GM19463 (cell line): ENCODE measurements around the gene NCOA6.

Experiments
- ATAC-seq: cut with Tn5 transposase; IDR thresholded peaks from one replicate; pipeline ENCODE4 v1.9.1; 2021; ENCODE audit warnings: mild to moderate bottlenecking, moderate library complexity; ENCODE audit not compliant: unreplicated experiment

NCOA6 gene

DNA sequence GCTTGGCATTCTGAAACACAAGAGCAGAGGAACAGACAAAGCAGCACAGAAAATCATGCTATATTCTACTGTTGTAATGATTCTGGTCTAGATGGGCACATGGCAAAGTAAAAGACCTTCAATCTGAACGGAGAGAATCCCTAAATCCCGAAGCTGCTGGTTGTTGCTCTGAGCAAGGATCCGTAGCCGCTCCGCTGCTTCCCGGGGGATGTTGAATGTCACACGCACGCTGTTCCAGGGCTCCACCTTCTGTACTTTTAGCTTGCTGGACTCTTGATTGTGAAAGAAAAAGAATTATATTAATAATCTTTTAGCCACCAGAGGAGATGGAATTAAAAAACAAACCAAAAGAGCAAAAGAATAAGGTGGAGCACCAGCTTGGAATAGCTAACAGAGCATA is 49.3 kb downstream of the NCOA6 start:
- no peak for ATAC-seq

DNA sequence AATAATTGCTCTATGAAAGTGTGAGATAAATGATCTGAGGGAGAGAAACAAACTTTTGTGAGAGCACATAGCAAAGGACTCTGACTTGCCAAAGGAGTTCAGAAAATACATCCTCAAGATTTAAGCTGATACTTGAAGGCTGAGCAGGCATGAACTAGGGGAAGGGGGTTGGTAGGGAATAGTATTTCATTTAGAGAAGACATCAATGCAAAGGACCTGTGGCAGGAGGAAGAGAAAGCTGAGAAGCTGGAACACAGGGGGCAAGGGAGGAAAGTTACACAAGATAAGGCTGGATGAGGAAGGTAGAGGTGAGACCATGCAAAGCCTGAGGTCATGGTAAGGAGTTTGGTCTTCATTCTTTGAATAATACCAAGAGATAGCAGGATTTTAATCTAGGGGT is 50.6 kb downstream of the NCOA6 start:
- no peak for ATAC-seq

DNA sequence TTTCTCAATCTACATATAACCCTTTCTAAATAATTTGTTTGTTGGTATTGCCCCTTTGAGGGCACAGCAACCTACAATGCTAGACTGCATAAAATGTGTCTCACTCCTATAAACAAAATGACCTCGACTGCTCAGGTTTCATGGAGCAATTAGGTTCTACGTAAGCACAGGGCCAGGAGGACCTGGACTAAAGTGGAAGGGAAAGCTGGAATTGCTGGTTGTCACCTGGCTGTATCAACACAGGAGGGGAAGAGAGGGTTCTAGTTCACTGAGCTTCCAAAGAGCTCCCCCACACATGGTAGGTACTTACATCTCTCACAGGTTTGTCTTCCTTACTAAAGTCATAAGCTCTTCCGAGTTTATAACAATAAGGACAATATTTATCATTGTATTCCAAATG is 51.0 kb downstream of the NCOA6 start:
- no peak for ATAC-seq

GRCh38 chr20:34773726-34774125 is 51.7 kb downstream of the NCOA6 start:
- ATAC-seq: no peak

GRCh38 chr20:34772437-34772836 is 53.0 kb downstream of the NCOA6 start:
- no peak for ATAC-seq

- no peak for ATAC-seq
These were observed 53.8 kb downstream of the NCOA6 start for GRCh38 chr20:34771680-34772081.

GRCh38 chr20:34768096-34768495 is 57.4 kb downstream of the NCOA6 start:
- ATAC-seq: no peak

DNA sequence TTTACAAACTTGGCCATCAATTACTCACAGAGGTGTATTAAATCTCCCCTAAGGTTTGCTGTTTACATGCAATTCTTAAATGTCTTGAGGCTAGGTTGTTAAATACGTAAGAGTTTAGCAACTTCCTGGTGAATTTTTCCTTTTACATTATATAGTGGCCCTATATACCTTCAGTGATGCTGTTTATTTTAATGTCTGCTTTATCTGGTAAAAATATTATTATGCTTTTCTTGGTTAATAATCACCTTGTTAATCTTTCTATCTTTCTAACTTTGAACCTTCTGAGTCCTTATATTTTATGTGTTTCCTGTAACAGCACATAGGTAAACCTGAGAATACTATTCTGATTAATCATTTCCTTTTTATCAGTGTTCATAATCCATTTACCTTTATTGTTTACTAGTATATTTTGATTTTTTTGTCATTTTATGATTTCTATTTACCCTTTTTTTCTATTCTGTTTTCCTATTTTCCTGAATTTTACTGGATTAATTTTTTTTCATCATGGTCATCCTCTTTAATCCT is 63.4 kb downstream of the NCOA6 start:
- ATAC-seq: no peak

DNA sequence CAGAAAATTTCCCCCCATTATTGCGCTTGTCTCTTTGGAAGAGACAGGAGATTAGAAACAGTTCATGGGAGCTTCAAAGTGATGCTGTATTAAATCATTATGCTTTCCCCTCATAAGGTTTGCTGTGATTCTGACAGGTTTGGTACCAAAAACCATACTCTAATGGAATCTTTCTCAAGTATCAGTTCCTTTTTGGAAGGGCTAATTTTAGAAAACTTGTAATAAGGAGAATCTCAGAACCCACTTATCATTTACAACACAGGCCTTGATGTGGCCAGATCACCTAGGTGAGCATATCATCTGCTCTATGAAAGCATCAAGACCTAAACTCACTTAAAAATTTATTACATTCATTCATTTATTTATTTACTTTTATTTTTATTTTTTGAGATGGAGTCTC is 70.1 kb downstream of the NCOA6 start:
- no peak for ATAC-seq

GRCh38 chr20:34754611-34755010 is 70.8 kb downstream of the NCOA6 start:
- ATAC-seq: no peak

GRCh38 chr20:34753706-34754461 is 71.6 kb downstream of the NCOA6 start:
- ATAC-seq: no peak

DNA sequence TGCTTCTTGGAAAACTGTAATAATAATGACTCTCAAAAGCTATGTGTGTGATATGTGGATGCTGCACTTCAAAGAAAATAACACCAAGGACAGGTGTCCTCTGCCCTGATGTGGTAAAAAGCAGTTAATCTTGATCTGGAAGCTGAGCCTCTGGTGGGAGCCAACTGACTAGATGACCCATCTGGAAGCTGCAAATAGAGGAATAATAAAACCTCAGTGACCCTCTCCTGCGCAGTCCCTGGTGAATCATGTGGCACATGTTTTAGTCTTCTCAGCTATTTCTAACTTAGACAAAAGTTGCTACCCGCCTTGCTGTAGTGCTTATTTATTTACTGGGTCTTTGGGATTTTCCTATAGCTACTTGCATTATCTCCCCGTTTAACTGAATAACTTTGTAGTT is 74.0 kb downstream of the NCOA6 start:
- no peak for ATAC-seq

- no peak for ATAC-seq
These were observed 75.0 kb downstream of the NCOA6 start for GRCh38 chr20:34750484-34750883.

- ATAC-seq: no peak
These were observed 76.7 kb downstream of the NCOA6 start for GRCh38 chr20:34748709-34749108.

GRCh38 chr20:34747479-34747878 is 78.0 kb downstream of the NCOA6 start:
- ATAC-seq: no peak

GRCh38 chr20:34746674-34747073 is 78.8 kb downstream of the NCOA6 start:
- ATAC-seq: no peak

GRCh38 chr20:34744847-34745246 is 80.6 kb downstream of the NCOA6 start:
- ATAC-seq: no peak

- ATAC-seq: no peak
These were observed 81.1 kb downstream of the NCOA6 start for GRCh38 chr20:34744340-34744739.

- ATAC-seq: no peak
These were observed 82.4 kb downstream of the NCOA6 start for GRCh38 chr20:34743039-34743438.

GRCh38 chr20:34736106-34736735 is 89.2 kb downstream of the NCOA6 start:
- ATAC-seq: no peak

DNA sequence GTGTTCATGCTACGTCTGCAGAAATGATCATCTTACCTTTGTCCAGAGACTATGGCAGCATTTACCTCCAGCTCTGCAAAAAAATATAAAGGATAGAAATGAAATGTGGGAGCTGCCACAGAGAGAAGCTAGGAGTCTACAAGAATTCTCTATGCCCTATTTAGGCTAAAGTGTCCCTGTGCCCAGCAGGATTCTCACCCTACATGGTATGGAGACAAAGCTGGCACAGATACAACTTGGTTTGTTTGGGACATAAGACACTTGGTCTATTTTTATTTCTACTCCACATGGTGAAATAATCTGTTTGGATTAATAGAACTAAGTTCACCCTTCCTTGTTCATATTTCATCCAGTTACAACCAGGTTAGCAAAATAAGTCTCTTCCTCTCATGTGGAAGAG is 92.9 kb downstream of the NCOA6 start:
- ATAC-seq: no peak

DNA sequence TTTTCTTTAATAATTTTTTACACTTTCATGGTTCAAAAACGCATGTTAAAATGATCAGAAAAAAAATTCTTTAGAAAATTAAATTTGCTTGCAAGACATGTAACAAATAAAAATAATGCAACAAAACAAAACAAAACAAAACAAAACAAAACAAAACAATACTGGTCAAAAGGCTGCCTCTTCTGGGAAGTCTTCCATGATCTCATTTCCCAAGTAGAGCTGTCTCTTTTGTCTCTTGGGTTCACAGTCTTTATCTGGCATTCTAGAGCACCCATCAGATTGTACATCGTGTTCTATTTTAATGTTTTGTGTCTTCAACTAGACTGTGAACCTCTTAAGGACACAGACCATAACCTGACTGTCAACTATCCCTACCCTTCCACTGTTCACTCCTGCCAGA is 96.0 kb downstream of the NCOA6 start:
- ATAC-seq: no peak
